ENCODE results near the gene SLX4IP. TPM values are rescaled to one million over a fixed set of nuclear protein-coding genes. Genes with fewer than 3 reads are reported as not detected.
A peak's percentile ranks its signal among the peaks of the same experiment; 100 is the strongest.

The SLX4IP gene
- total RNA-seq, 1 donor from 2014 or later, result 6.8 TPM

GRCh38 chr20:10674684-10675449, 239.8 kb downstream of the SLX4IP start:
- peak; percentile 94 for DNase-seq (ENCODE audit: low spot score)
- Mint-ChIP-seq H3K4me1 (ENCODE audit: unreplicated experiment) (peaks cover 37% of the 10 kb centered on the region), H3K4me3 (ENCODE audit: unreplicated experiment) (peak overlapping the region; percentile 94), H3K27ac (ENCODE audit: unreplicated experiment) (peak overlapping the region; percentile 92), H3K36me3 (ENCODE audit: low read depth, unreplicated experiment) (peaks cover 25% of the 10 kb centered on the region), H3K9me3 (ENCODE audit: unreplicated experiment) (no peaks in the 10 kb centered on the region), H3K27me3 (ENCODE audit: unreplicated experiment) (peaks cover 6% of the 10 kb centered on the region)
- peak; percentile 84 for TF ChIP-seq CTCF (IDR thresholded peaks at IDR 0.05; ENCODE audit: unreplicated experiment)

- no peak for TF ChIP-seq CTCF (IDR thresholded peaks at IDR 0.05; ENCODE audit: unreplicated experiment)
Observed at GRCh38 chr20:10675450-10675848, 240.3 kb downstream of the SLX4IP start.

GRCh38 chr20:10676518-10676917, 241.4 kb downstream of the SLX4IP start:
- no peak overlapping the region for H3K4me3 Mint-ChIP-seq (ENCODE audit: unreplicated experiment)
- H3K27ac Mint-ChIP-seq (ENCODE audit: unreplicated experiment), result no peak overlapping the region
- H3K27me3 Mint-ChIP-seq (ENCODE audit: unreplicated experiment), result peaks cover 6% of the 10 kb centered on the region
- TF ChIP-seq CTCF (IDR thresholded peaks at IDR 0.05; ENCODE audit: unreplicated experiment), result no peak
- peaks cover 12% of the 10 kb centered on the region for H3K36me3 Mint-ChIP-seq (ENCODE audit: low read depth, unreplicated experiment)
- peaks cover 21% of the 10 kb centered on the region for H3K4me1 Mint-ChIP-seq (ENCODE audit: unreplicated experiment)
- H3K9me3 Mint-ChIP-seq (ENCODE audit: unreplicated experiment), result no peaks in the 10 kb centered on the region
- DNase-seq (ENCODE audit: low spot score), result no peak

More at GRCh38 chr20:10675450-10675848, 240.3 kb downstream of the SLX4IP start:
- H3K27me3 Mint-ChIP-seq (ENCODE audit: unreplicated experiment), result peaks cover 6% of the 10 kb centered on the region
- H3K9me3 Mint-ChIP-seq (ENCODE audit: unreplicated experiment), result no peaks in the 10 kb centered on the region
- H3K4me3 Mint-ChIP-seq (ENCODE audit: unreplicated experiment), result peak overlapping the region; percentile 94
- H3K27ac Mint-ChIP-seq (ENCODE audit: unreplicated experiment), result peak overlapping the region; percentile 92
- peaks cover 23% of the 10 kb centered on the region for H3K36me3 Mint-ChIP-seq (ENCODE audit: low read depth, unreplicated experiment)
- DNase-seq (ENCODE audit: low spot score), result no peak
- H3K4me1 Mint-ChIP-seq (ENCODE audit: unreplicated experiment), result peaks cover 31% of the 10 kb centered on the region

Small RNA genes within 50 kb of the gene (microRNA-seq; reads per million reads assigned to microRNA genes)
- gene MIR6870 (ENCODE audit: unreplicated experiment), result 1.6 reads per million, percentile 24 among the genes with 10 or more reads in this experiment

Other genes with a start within 250 kb of the SLX4IP start
- gene SNAP25, start 216.5 kb upstream of the SLX4IP start, total RNA-seq (ENCODE audit: unreplicated experiment), result 0.38 TPM
- gene MKKS, start 1.1 kb upstream of the SLX4IP start, total RNA-seq (ENCODE audit: unreplicated experiment), result 10.6 TPM
- gene JAG1, start 238.7 kb downstream of the SLX4IP start, total RNA-seq (ENCODE audit: unreplicated experiment), result 172 TPM

All from endothelial cell (in vitro differentiated cells).